H9 (cell line): ENCODE results near the gene SEPTIN5. TPM values are rescaled to one million over a fixed set of nuclear protein-coding genes. Genes with fewer than 3 reads are reported as not detected.

Experiments
- DNase-seq: peaks from one replicate; pipeline ENCODE4 v3.0.0-alpha.2; 2017
- H2AFZ ChIP-seq: one replicate; pipeline ENCODE4 v1.6.1; 2013; ENCODE audit warnings: mild to moderate bottlenecking, low read length, control low read depth, moderate library complexity
- H2AK5ac ChIP-seq: 2 replicates; pipeline ENCODE4 v1.6.1; 2013; ENCODE audit warnings: low read length, control low read depth, mixed read lengths; ENCODE audit not compliant: insufficient read length
- H2BK120ac ChIP-seq: one replicate; pipeline ENCODE4 v1.6.1; 2013; ENCODE audit warnings: low read depth, mild to moderate bottlenecking, low read length, control low read depth, inconsistent platforms; ENCODE audit not compliant: poor library complexity, severe bottlenecking
- H2BK12ac ChIP-seq: 2 replicates; pipeline ENCODE4 v1.6.1; 2013; ENCODE audit warnings: low read length, control low read depth, mixed read lengths, low read depth; ENCODE audit not compliant: insufficient read length
- H2BK15ac ChIP-seq: 2 replicates; pipeline ENCODE4 v1.6.1; 2013; ENCODE audit warnings: low read depth, low read length, control low read depth
- H2BK20ac ChIP-seq: one replicate; pipeline ENCODE4 v1.6.1; 2013; ENCODE audit warnings: low read depth, mild to moderate bottlenecking, low read length, control low read depth, inconsistent platforms; ENCODE audit not compliant: poor library complexity, severe bottlenecking
- H2BK5ac ChIP-seq: 2 replicates; pipeline ENCODE4 v1.6.1; 2013; ENCODE audit warnings: low read length, control low read depth, mixed read lengths; ENCODE audit not compliant: insufficient read length
- H3K14ac ChIP-seq: 2 replicates; pipeline ENCODE4 v1.6.1; 2013; ENCODE audit warnings: low read length, control low read depth; ENCODE audit not compliant: insufficient read depth
- H3K18ac ChIP-seq: 2 replicates; pipeline ENCODE4 v1.6.1; 2013; ENCODE audit warnings: low read depth, mild to moderate bottlenecking, mixed read lengths, low read length, control low read depth; ENCODE audit not compliant: insufficient read length
- H3K23ac ChIP-seq: 2 replicates; pipeline ENCODE4 v1.6.1; 2013; ENCODE audit warnings: low read length, control low read depth, mixed read lengths, low read depth; ENCODE audit not compliant: insufficient read length
- H3K23me2 ChIP-seq: 2 replicates; pipeline ENCODE4 v1.6.1; 2013; ENCODE audit warnings: low read depth, mild to moderate bottlenecking, mixed read lengths, low read length, control low read depth; ENCODE audit not compliant: insufficient read length, poor library complexity, severe bottlenecking
- H3K27ac ChIP-seq: 2 replicates; pipeline ENCODE4 v1.5.1; 2013; ENCODE audit warnings: low read length, control low read depth, mixed read lengths, low read depth; ENCODE audit not compliant: insufficient read length
- H3K27me3 ChIP-seq: 2 replicates; pipeline ENCODE4 v1.6.1; 2013; ENCODE audit warnings: low read length, control low read depth, inconsistent platforms; ENCODE audit not compliant: insufficient read depth
- H3K4ac ChIP-seq: 2 replicates; pipeline ENCODE4 v1.6.1; 2013; ENCODE audit warnings: low read depth, mild to moderate bottlenecking, control low read depth, inconsistent platforms, low read length, moderate library complexity
- H3K4me1 ChIP-seq: 2 replicates; pipeline ENCODE4 v1.6.1; 2013; ENCODE audit warnings: low read length, control low read depth, inconsistent platforms; ENCODE audit not compliant: insufficient read depth
- H3K4me2 ChIP-seq: 2 replicates; pipeline ENCODE4 v1.6.1; 2013; ENCODE audit warnings: low read length, control low read depth, mixed read lengths; ENCODE audit not compliant: insufficient read length, insufficient read depth
- H3K56ac ChIP-seq: 2 replicates; pipeline ENCODE4 v1.6.1; 2013; ENCODE audit warnings: low read depth, mild to moderate bottlenecking, mixed read lengths, low read length, control low read depth; ENCODE audit not compliant: insufficient read length
- H3K79me1 ChIP-seq: 2 replicates; pipeline ENCODE4 v1.6.1; 2013; ENCODE audit warnings: low read depth, mild to moderate bottlenecking, moderate library complexity, low read length, control low read depth, inconsistent platforms; ENCODE audit not compliant: insufficient read depth, poor library complexity, severe bottlenecking
- H3K79me2 ChIP-seq: 2 replicates; pipeline ENCODE4 v1.6.1; 2013; ENCODE audit warnings: low read length, control low read depth, inconsistent platforms; ENCODE audit not compliant: insufficient read depth
- H3K9ac ChIP-seq: 2 replicates; pipeline ENCODE4 v1.6.1; 2013; ENCODE audit warnings: low read length, control low read depth, mixed read lengths; ENCODE audit not compliant: insufficient read length; ENCODE audit errors: extremely low read depth
- H3K9me3 ChIP-seq: one replicate; pipeline ENCODE4 v1.6.1; 2013; ENCODE audit warnings: low read depth, low read length, inconsistent platforms; ENCODE audit not compliant: control insufficient read depth
- H3T11ph ChIP-seq: one replicate; pipeline ENCODE4 v1.6.1; 2013; ENCODE audit warnings: mild to moderate bottlenecking, low read length, control low read depth, inconsistent platforms
- H4K20me1 ChIP-seq: one replicate; pipeline ENCODE4 v1.6.1; 2013; ENCODE audit not compliant: control insufficient read depth, insufficient read length, insufficient read depth
- H4K5ac ChIP-seq: 2 replicates; pipeline ENCODE4 v1.6.1; 2013; ENCODE audit warnings: low read depth, mild to moderate bottlenecking, mixed read lengths, low read length, control low read depth; ENCODE audit not compliant: insufficient read length
- H4K8ac ChIP-seq: replicated peaks from 2 replicates; pipeline ENCODE4 v1.6.1; 2013; ENCODE audit warnings: low read length, control low read depth, mixed read lengths, low read depth; ENCODE audit not compliant: insufficient read length
- H4K91ac ChIP-seq: 2 replicates; pipeline ENCODE4 v1.6.1; 2013; ENCODE audit warnings: low read depth, mild to moderate bottlenecking, moderate library complexity, mixed read lengths, low read length, control low read depth; ENCODE audit not compliant: insufficient read length
- H3K27ac Mint-ChIP-seq, 3 experiments: 2 replicates in 2 of 3; 3 replicates in 1 of 3; pipeline ENCODE4 v1.8.0; 2020 to 2021; ENCODE audit warnings: mixed read lengths in 3 of 3, mild to moderate bottlenecking in 1 of 3, moderate library complexity in 1 of 3
- H3K27me3 Mint-ChIP-seq: 2 replicates; pipeline ENCODE4 v1.8.0; 2021; ENCODE audit warnings: low read depth, mild to moderate bottlenecking, moderate library complexity, mixed read lengths
- H3K36me3 Mint-ChIP-seq, 3 experiments: 2 replicates in 2 of 3; 3 replicates in 1 of 3; pipeline ENCODE4 v1.8.0; 2020 to 2021; ENCODE audit warnings: low read depth in 3 of 3, mixed read lengths in 3 of 3; ENCODE audit not compliant: insufficient read depth in 1 of 3
- H3K4me1 Mint-ChIP-seq, 2 experiments: 2 replicates each; pipeline ENCODE4 v1.8.0; 2020; ENCODE audit warnings: mixed read lengths in 2 of 2
- H3K4me3 Mint-ChIP-seq, 2 experiments: 2 replicates in 1 of 2; 3 replicates in 1 of 2; pipeline ENCODE4 v1.8.0; 2020 to 2021; ENCODE audit warnings: mild to moderate bottlenecking in 2 of 2, mixed read lengths in 2 of 2, moderate library complexity in 1 of 2
- H3K9me3 Mint-ChIP-seq, 2 experiments: 2 replicates in 1 of 2; 3 replicates in 1 of 2; pipeline ENCODE4 v1.8.0; 2020; ENCODE audit warnings: mild to moderate bottlenecking in 2 of 2, mixed read lengths in 2 of 2, moderate library complexity in 1 of 2
- WGBS: extraction: QIAGEN DNeasy Blood & Tissue Kit; methylation state at CpG from one replicate; pipeline ENCODE4 v1.1.7; 2013; ENCODE audit warnings: missing lambda C conversion rate, low lambda C conversion rate, mixed read lengths; ENCODE audit not compliant: insufficient read length; ENCODE audit errors: extremely low coverage; 5-methylcytosine and 5-hydroxymethylcytosine counted together
- total RNA-seq: library from RNA; stranded (reverse); gene quantifications from 2 replicates; pipeline ENCODE4 v1.2.1, GENCODE V29; 2021
- TF ChIP-seq, protein P1 (sequence below): fragments of 200-600 bp; sonication (generic); conservative IDR thresholded peaks from 3 replicates; pipeline ENCODE4 v1.8.0; 2021; ENCODE audit warnings: antibody characterized with exemption, mild to moderate bottlenecking

The SEPTIN5 gene
- total RNA-seq, 1 experiment from 2014 or later: 17.8 TPM

DNA sequence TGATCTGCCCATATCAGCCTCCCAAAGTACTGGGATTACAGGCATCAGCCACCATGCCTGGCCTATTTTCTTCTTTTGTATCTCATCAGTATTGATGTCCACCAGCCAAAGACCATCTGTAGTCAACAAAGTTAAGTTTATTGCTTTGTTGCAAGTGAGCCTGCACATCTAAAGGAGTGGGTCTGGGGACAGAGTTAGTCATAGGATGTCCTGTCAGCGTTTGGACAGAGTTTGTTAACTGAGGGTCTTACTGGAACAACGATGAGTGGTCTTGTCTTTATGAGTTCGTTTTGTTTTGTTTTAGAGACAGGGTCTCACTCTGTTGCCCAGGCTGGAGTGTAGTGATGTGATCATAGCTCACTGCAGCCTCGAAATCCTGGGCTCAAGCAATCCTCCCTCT, 40.6 kb upstream of the SEPTIN5 start:
- no peak overlapping the region for H4K8ac ChIP-seq
- H3K4me1 ChIP-seq: no peaks in the 10 kb centered on the region
- no peak overlapping the region for H3K56ac ChIP-seq
- no peak overlapping the region for H3K9ac ChIP-seq
- H3K79me1 ChIP-seq: no peaks in the 10 kb centered on the region
- no peak overlapping the region for H3K18ac ChIP-seq
- no peaks in the 10 kb centered on the region for H3K27me3 ChIP-seq
- no peak overlapping the region for H3K27ac ChIP-seq
- H3K36me3 Mint-ChIP-seq: no peaks in the 10 kb centered on the region; a peak in 2 of 7 replicates
- H3K79me2 ChIP-seq: no peaks in the 10 kb centered on the region
- H3K27me3 Mint-ChIP-seq: peaks cover 17% of the 10 kb centered on the region
- no peak overlapping the region for H4K5ac ChIP-seq
- no peak overlapping the region for H2BK20ac ChIP-seq
- no peak overlapping the region for H2AFZ ChIP-seq
- TF ChIP-seq, protein P1, sequence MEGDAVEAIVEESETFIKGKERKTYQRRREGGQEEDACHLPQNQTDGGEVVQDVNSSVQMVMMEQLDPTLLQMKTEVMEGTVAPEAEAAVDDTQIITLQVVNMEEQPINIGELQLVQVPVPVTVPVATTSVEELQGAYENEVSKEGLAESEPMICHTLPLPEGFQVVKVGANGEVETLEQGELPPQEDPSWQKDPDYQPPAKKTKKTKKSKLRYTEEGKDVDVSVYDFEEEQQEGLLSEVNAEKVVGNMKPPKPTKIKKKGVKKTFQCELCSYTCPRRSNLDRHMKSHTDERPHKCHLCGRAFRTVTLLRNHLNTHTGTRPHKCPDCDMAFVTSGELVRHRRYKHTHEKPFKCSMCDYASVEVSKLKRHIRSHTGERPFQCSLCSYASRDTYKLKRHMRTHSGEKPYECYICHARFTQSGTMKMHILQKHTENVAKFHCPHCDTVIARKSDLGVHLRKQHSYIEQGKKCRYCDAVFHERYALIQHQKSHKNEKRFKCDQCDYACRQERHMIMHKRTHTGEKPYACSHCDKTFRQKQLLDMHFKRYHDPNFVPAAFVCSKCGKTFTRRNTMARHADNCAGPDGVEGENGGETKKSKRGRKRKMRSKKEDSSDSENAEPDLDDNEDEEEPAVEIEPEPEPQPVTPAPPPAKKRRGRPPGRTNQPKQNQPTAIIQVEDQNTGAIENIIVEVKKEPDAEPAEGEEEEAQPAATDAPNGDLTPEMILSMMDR: no peak
- H2BK120ac ChIP-seq: no peak overlapping the region
- H3K4me1 Mint-ChIP-seq: peaks cover 2% of the 10 kb centered on the region in 2 experiments
- no peak overlapping the region for H3T11ph ChIP-seq
- H3K4me2 ChIP-seq: no peak overlapping the region
- no peak overlapping the region for H3K4ac ChIP-seq
- no peak overlapping the region for H2BK5ac ChIP-seq
- no peak overlapping the region for H4K91ac ChIP-seq
- H3K23me2 ChIP-seq: no peaks in the 10 kb centered on the region
- no peaks in the 10 kb centered on the region for H3K9me3 ChIP-seq
- DNase-seq: no peak
- no peak overlapping the region for H3K14ac ChIP-seq
- H2BK15ac ChIP-seq: no peak overlapping the region
- no peak overlapping the region for H2BK12ac ChIP-seq
- WGBS: no CpG with 5 or more reads among the region's 4 CpGs
- H3K23ac ChIP-seq: no peak overlapping the region
- H4K20me1 ChIP-seq: no peaks in the 10 kb centered on the region
- H3K9me3 Mint-ChIP-seq: no peaks in the 10 kb centered on the region; a peak in 2 of 5 replicates
- no peak overlapping the region for H2AK5ac ChIP-seq
- no peak overlapping the region for H3K27ac Mint-ChIP-seq
- no peak overlapping the region for H3K4me3 Mint-ChIP-seq
